Loucy (cell line): ENCODE measurements around the gene OTOS.

Experiments
- H2AFZ ChIP-seq: fragments of 200-600 bp; sonication (generic); 2 replicates; pipeline ENCODE4 v1.6.0; 2016; ENCODE audit warnings: antibody characterized with exemption, mild to moderate bottlenecking, low read length, moderate library complexity
- H3F3A ChIP-seq: fragments of 200-600 bp; 2 replicates; pipeline ENCODE4 v1.6.0; 2016; ENCODE audit warnings: antibody characterized with exemption, low read depth, mild to moderate bottlenecking
- H3K27me3 ChIP-seq: fragments of 200-600 bp; sonication (generic); 2 replicates; pipeline ENCODE4 v1.6.1; 2014; ENCODE audit warnings: low read length, mild to moderate bottlenecking; ENCODE audit not compliant: insufficient read depth, poor library complexity, severe bottlenecking
- H3K36me3 ChIP-seq: fragments of 200-600 bp; sonication (generic); 2 replicates; pipeline ENCODE4 v1.6.1; 2016; ENCODE audit warnings: low read length; ENCODE audit not compliant: insufficient read depth
- H3K4me1 ChIP-seq: fragments of 200-600 bp; sonication (generic); 2 replicates; pipeline ENCODE4 v1.5.1; 2014; ENCODE audit warnings: low read length, mild to moderate bottlenecking; ENCODE audit not compliant: insufficient read depth, poor library complexity, severe bottlenecking
- H3K4me2 ChIP-seq: fragments of 200-600 bp; sonication (generic); 2 replicates; pipeline ENCODE4 v1.6.0; 2014; ENCODE audit warnings: antibody characterized with exemption, low read length, low read depth, mild to moderate bottlenecking; ENCODE audit not compliant: poor library complexity, severe bottlenecking
- H3K4me3 ChIP-seq: fragments of 200-600 bp; sonication (generic); 2 replicates; pipeline ENCODE4 v1.5.1; 2014; ENCODE audit warnings: low read length, mild to moderate bottlenecking, mixed read lengths; ENCODE audit not compliant: poor library complexity, severe bottlenecking
- H3K79me2 ChIP-seq: fragments of 200-600 bp; sonication (generic); 2 replicates; pipeline ENCODE4 v1.6.1; 2014; ENCODE audit warnings: low read length; ENCODE audit not compliant: insufficient read depth
- H3K9ac ChIP-seq: fragments of 200-600 bp; sonication (generic); 2 replicates; pipeline ENCODE4 v1.6.0; 2014; ENCODE audit warnings: mild to moderate bottlenecking, low read depth, low read length, moderate library complexity; ENCODE audit not compliant: poor library complexity, severe bottlenecking
- H3K9me2 ChIP-seq: fragments of 200-600 bp; sonication (generic); replicated peaks from 2 replicates; pipeline ENCODE4 v1.6.1; 2016; ENCODE audit warnings: low read depth, low read length, mixed read lengths
- H3K9me3 ChIP-seq: fragments of 200-600 bp; sonication (generic); 2 replicates; pipeline ENCODE4 v1.6.1; 2014; ENCODE audit warnings: mild to moderate bottlenecking, antibody characterized with exemption, low read length, low read depth; ENCODE audit not compliant: insufficient read depth
- H4K20me1 ChIP-seq: fragments of 200-600 bp; sonication (generic); 2 replicates; pipeline ENCODE4 v1.6.0; 2014; ENCODE audit warnings: antibody characterized with exemption, low read length, mild to moderate bottlenecking; ENCODE audit not compliant: insufficient read depth, poor library complexity, severe bottlenecking
- EZH2phosphoT487 ChIP-seq: fragments of 200-600 bp; IDR thresholded peaks from 2 replicates; pipeline ENCODE4 v1.6.1; 2018; ENCODE audit warnings: antibody characterized with exemption, mild to moderate bottlenecking, moderate library complexity, borderline replicate concordance
- TF ChIP-seq, protein P1 (sequence below): fragments of 200-600 bp; sonication (generic); conservative IDR thresholded peaks from 2 replicates; pipeline ENCODE4 v1.5.1; 2014; ENCODE audit warnings: mild to moderate bottlenecking, antibody characterized with exemption, low read length

The OTOS gene

DNA sequence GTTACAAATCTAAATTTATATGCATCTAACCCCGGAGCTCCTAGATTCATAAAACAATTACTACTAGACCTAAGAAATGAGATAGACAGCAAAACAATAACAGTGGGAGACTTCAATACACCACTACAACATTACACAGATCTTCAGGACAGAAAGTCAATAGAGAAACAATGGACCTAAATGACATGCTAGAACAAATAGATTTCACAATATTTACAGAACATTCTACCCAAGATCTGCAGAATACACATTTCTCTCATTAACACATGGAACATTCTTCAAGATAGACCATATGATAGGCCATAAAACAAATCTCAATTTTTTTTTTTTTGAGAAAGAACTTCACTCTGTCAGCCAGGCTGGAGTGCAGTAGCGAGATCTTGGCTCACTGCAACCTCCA, 42.1 kb downstream of the OTOS start:
- Histone ChIP-seq H3K9ac (no peak overlapping the region), H3F3A (no peaks in the 10 kb centered on the region), H3K27me3 (peaks cover 3% of the 10 kb centered on the region), H3K9me3 (peaks cover 11% of the 10 kb centered on the region; the same call in 1 of the 2 replicates), H2AFZ (no peak overlapping the region), H3K4me3 (no peak overlapping the region), H3K4me2 (no peak overlapping the region), H3K4me1 (no peaks in the 10 kb centered on the region), H3K9me2 (no peaks in the 10 kb centered on the region), H3K79me2 (no peaks in the 10 kb centered on the region), H4K20me1 (no peaks in the 10 kb centered on the region), H3K36me3 (no peaks in the 10 kb centered on the region)
- no peak for TF ChIP-seq EZH2phosphoT487
- TF ChIP-seq, protein P1, sequence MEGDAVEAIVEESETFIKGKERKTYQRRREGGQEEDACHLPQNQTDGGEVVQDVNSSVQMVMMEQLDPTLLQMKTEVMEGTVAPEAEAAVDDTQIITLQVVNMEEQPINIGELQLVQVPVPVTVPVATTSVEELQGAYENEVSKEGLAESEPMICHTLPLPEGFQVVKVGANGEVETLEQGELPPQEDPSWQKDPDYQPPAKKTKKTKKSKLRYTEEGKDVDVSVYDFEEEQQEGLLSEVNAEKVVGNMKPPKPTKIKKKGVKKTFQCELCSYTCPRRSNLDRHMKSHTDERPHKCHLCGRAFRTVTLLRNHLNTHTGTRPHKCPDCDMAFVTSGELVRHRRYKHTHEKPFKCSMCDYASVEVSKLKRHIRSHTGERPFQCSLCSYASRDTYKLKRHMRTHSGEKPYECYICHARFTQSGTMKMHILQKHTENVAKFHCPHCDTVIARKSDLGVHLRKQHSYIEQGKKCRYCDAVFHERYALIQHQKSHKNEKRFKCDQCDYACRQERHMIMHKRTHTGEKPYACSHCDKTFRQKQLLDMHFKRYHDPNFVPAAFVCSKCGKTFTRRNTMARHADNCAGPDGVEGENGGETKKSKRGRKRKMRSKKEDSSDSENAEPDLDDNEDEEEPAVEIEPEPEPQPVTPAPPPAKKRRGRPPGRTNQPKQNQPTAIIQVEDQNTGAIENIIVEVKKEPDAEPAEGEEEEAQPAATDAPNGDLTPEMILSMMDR = no peak

DNA sequence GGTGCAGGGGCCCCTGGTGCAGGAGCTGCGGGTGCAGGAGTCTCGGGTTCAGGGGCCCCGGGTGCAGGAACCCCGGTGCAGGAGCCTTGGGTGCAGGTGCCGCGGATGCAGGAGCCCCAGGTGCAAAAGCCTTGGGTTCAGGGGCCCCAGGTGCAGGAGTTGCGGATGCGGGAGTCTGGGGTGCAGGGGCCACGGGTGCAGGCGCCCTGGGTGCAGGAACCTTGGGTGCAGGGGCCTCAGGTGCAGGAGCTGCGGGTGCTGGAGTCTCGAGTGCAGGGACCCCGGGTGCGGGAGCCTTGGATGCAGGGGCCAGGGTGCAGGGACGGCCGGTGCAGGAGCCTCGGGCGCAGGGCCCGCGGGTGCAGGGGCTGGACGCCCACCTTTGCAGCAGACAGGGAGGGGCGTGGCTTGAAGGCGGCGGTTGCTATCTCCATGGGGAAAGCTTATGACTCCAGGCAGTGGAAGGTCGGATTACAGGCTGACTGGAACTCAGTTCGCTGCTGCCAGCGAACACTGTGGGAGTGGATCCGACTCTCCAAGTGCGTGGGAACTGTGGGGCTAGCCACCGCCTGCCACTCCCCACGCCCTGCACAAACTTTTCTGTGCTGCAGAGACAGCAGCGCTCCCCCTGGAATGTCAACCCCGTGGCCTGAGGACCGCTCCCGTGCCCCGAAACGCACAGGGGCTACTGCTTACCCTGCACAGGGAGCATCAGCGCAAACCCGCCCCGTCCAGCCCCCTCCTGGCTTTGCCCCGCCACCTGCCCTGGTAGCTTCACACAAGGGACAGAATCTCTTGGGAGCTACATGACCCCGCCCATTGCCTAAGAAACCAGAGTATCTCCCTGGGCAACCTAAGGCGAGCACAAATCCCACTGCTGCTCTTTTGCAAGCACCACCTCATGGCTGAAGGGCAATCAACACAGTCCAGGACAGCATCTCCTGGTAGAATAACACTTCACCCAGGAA, 44.6 kb downstream of the OTOS start:
- no peaks in the 10 kb centered on the region for H3K36me3 ChIP-seq
- no peak overlapping the region for H3K9ac ChIP-seq

DNA sequence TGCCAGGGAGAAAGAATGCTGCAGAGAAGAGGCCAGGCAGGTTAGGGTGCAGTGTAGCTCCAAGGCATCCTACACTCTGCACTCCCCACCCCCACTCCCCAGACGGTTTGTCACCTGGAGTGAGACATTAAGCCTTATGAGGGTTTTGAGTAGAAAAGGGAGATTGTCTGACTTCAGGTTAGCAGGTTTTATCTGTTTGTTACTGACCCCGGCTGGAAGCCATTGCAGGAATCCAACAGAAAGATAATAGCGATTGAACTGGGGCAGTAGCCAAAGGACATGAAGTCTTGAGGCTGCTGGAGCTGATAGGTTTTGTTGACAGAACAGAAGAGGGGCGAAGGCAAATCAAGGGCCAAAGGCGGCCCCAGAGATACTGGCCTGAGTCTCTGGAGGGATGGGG, 51.2 kb downstream of the OTOS start:
- Histone ChIP-seq H2AFZ (no peak overlapping the region), H3F3A (no peaks in the 10 kb centered on the region), H4K20me1 (no peaks in the 10 kb centered on the region), H3K9me3 (peaks cover 8% of the 10 kb centered on the region; the same call in 1 of the 2 replicates), H3K36me3 (no peaks in the 10 kb centered on the region), H3K4me1 (no peaks in the 10 kb centered on the region), H3K9me2 (no peaks in the 10 kb centered on the region), H3K27me3 (no peaks in the 10 kb centered on the region), H3K9ac (no peak overlapping the region), H3K4me3 (no peak overlapping the region), H3K79me2 (no peaks in the 10 kb centered on the region), H3K4me2 (no peak overlapping the region)
- TF ChIP-seq EZH2phosphoT487 = no peak
- TF ChIP-seq, protein P1 = no peak

More for the DNA sequence above, 44.6 kb downstream of the OTOS start:
- H3K27me3 ChIP-seq = peaks cover 3% of the 10 kb centered on the region
- H3K4me3 ChIP-seq = no peak overlapping the region
- H4K20me1 ChIP-seq = no peaks in the 10 kb centered on the region
- TF ChIP-seq, protein P1 = no peak
- H3K9me3 ChIP-seq = peaks cover 11% of the 10 kb centered on the region; the same call in 1 of the 2 replicates
- no peak overlapping the region for H2AFZ ChIP-seq
- H3K4me1 ChIP-seq = no peaks in the 10 kb centered on the region
- no peak overlapping the region for H3K4me2 ChIP-seq
- no peaks in the 10 kb centered on the region for H3K79me2 ChIP-seq
- no peaks in the 10 kb centered on the region for H3F3A ChIP-seq
- H3K9me2 ChIP-seq = no peaks in the 10 kb centered on the region
